Hematopoietic multipotent progenitor cell (in vitro differentiated cells): ENCODE data around the gene RECQL5. TPM values are rescaled to one million over a fixed set of nuclear protein-coding genes. Genes with fewer than 3 reads are reported as not detected.
A peak's percentile ranks its signal among the peaks of the same experiment; 100 is the strongest.
"Not testable (repeated sequence)": the region's sequence is repeated elsewhere in the genome, so short reads cannot be mapped to it uniquely, and the experiment has no call there.

ENCODE experiments used
- DNase-seq, 3 donors: peaks; one replicate each; pipeline ENCODE4 v3.0.0-alpha.2; 2011 to 2015; ENCODE audit warnings: low read depth in 2 of 3, low spot score in 2 of 3
- total RNA-seq: library from RNA; depleted of rRNA; stranded (reverse); fragments of >200 nt; gene quantifications from one replicate; pipeline ENCODE4 v1.2.3, GENCODE V29; 2012

RECQL5 gene
- total RNA-seq, 1 donor = 56.6 TPM

- DNase-seq = no peak
These were observed 70.5 kb downstream of the RECQL5 start for GRCh38 chr17:75596320-75597087.

GRCh38 chr17:75595920-75596313 is 71.0 kb downstream of the RECQL5 start:
- no peak for DNase-seq

DNA sequence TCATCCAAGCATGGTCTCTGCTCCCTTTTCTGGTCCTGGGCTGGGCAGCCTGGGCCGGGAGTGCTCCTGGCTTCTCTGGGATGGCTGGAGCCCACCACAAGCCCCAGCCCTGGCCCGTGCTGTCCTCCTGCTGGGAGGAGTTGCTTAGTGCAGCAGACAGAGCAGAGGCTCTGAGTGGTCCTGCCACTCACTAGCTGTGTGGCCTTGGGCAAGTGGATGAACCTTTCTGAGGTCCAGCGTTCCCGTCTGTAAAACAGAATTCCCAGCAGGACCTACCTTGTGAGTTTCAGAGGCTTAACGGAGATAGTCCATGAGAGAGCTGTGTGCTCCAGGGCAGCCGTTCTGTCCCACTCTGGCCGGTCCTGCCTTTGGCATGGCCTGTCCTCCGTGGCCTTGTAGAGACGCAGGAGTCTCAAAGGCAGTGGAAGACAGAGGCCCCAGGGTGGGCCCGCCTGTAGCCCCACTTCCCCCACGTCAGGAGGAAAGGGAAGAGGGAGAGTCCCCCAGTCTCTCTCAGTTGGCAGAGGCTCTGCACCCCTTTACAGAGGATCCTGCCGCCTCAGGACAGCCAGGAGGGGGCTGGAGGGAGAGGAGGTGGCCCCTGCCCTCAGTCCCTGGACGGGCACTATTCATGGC is 71.6 kb downstream of the RECQL5 start:
- no peak for DNase-seq

- DNase-seq = no peak
These were observed 72.3 kb downstream of the RECQL5 start for GRCh38 chr17:75594499-75595283.

DNA sequence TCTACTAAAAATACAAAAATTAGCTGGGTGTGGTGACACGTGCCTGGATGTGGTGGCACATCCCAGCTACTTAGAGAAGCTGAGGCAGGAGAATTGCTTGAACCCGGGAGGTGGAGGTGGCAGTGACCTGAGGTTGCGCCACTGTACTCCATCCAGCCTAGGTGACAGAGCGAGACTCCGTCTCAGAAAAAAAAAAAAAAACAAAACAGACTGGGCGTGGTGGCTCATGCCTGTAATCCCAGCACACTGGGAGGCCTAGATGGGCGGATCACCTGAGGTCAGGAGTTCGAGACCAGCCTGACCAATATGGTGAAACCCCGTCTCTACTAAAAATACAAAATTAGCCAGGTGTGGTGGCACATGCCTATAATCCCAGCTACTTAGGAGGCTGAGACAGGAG is 73.5 kb downstream of the RECQL5 start:
- not testable (repeated sequence) for DNase-seq

- no peak for DNase-seq
These were observed 74.5 kb downstream of the RECQL5 start for GRCh38 chr17:75592348-75593020.

GRCh38 chr17:75591722-75592302 is 75.1 kb downstream of the RECQL5 start:
- DNase-seq = no peak

GRCh38 chr17:75590849-75591721 is 75.9 kb downstream of the RECQL5 start:
- DNase-seq = no peak

GRCh38 chr17:75590314-75590761 is 76.6 kb downstream of the RECQL5 start:
- DNase-seq = no peak

- DNase-seq = no peak
These were observed 77.0 kb downstream of the RECQL5 start for GRCh38 chr17:75589919-75590303.

GRCh38 chr17:75589012-75589918 is 77.7 kb downstream of the RECQL5 start:
- peak; percentile 84 to 94 (median 93) for DNase-seq

- DNase-seq = no peak
These were observed 78.3 kb downstream of the RECQL5 start for GRCh38 chr17:75588596-75589011.

DNA sequence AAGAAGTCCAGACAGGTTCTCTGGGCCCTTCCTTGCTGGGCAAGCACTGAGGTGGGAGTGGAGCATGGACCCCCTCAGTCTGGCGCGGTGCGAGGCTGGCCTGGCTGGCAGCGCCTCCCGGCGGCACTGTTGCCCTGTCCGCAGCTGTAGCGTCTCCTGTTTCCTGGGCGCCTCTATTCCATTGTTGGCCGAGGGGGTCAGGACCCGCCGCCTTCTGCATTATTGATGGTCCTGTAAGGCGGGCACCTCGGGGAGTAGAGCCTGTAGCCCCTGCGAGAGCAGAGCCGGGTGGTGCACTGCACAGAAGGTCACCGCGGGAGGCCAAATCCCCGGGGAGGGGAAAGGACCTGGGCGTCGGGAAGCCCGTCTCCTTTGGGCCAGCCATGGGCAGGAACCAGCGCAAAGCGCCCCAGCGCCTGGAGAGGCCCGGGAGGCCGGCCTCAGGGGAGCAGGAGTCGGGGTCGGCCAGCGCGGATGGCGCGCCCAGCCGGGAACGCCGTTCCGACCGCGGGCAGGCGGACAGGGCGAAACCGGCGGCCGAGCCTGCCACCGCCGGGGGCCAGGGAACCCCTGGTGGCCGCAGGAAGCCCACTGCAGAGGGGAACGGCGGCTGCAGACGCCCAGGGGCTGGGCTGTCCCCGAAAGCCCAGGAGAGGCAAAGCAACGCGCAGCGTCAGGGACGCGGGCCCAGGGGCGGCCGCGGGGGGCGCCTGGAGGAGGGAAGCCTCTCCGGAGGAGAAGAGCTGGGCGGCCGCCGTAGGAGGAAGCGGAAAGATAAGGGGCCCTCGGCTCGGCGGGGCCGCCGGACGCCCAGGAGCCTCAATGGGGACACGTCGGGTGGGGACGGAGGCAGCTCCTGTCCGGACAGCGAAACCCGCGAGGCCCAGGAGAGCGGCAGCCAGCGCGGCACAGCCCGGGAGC is 79.0 kb downstream of the RECQL5 start, which contains the start of gene MYO15B:
Gene MYO15B, plus strand, starts transcription at position 126 of the 921 bp plus-strand sequence. Its CDS starts 258 bp downstream, at position 384.
- DNase-seq = peak; percentile 32 to 92 (median 90)

GRCh38 chr17:75584849-75585175 is 82.1 kb downstream of the RECQL5 start:
- DNase-seq = no peak

GRCh38 chr17:75583197-75583596 is 83.8 kb downstream of the RECQL5 start:
- not testable (repeated sequence) for DNase-seq

GRCh38 chr17:75581121-75581725 is 85.7 kb downstream of the RECQL5 start:
- DNase-seq = peak in 2 of 3 donors; percentile 24 to 37
